ENCODE results near the gene MYCT1. TPM values are rescaled to one million over a fixed set of nuclear protein-coding genes. Genes with fewer than 3 reads are reported as not detected.

The MYCT1 gene
- total RNA-seq, 1 donor, result 2.6 TPM

GRCh38 chr6:152769993-152770392 lies 72.3 kb downstream of the MYCT1 start:
- no peak overlapping the region for H3K4me3 ChIP-seq (ENCODE audit: low read depth, low read length)
- DNase-seq (ENCODE audit: low read depth), result no peak
- no peak for TF ChIP-seq CTCF (IDR thresholded peaks at IDR 0.05; ENCODE audit: insufficient read depth, low read length)

GRCh38 chr6:152771061-152771687 lies 73.5 kb downstream of the MYCT1 start:
- H3K4me3 ChIP-seq (ENCODE audit: low read depth, low read length), result no peak overlapping the region
- no peak for TF ChIP-seq CTCF (IDR thresholded peaks at IDR 0.05; ENCODE audit: insufficient read depth, low read length)
- DNase-seq (ENCODE audit: low read depth), result no peak

Other genes with a start within 250 kb of the MYCT1 start
- 133 and 193 TPM in 2 replicates for gene SYNE1, start 60.5 kb upstream of the MYCT1 start, total RNA-seq (ENCODE audit: low replicate concordance)
- gene VIP, start 52.9 kb downstream of the MYCT1 start, total RNA-seq (ENCODE audit: low replicate concordance), result not detected in 2 replicates

Measured in fibroblast of the aortic adventitia (primary cell).